ENCODE results near the gene SMAD9.

DNA sequence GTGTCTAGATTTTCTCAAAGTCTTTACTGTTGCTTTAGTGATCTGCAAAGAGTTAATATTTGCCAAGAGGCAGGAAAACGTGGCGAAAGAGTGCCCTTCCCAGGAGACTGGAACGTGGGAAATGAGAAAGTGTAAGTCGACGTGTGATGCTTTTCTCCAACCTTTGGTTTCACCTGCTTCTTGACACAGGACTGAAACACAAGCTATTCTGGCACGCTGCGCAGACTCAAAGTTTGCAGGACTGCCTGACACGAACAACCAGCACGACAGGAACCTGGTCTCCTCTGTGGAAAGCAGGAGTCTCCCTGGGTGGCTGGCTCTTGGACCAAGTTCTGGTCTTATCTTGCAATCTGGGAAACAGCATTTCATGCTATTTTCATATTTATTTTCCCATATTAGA is 72.4 kb downstream of the SMAD9 start:
- TF ChIP-seq, protein P1, sequence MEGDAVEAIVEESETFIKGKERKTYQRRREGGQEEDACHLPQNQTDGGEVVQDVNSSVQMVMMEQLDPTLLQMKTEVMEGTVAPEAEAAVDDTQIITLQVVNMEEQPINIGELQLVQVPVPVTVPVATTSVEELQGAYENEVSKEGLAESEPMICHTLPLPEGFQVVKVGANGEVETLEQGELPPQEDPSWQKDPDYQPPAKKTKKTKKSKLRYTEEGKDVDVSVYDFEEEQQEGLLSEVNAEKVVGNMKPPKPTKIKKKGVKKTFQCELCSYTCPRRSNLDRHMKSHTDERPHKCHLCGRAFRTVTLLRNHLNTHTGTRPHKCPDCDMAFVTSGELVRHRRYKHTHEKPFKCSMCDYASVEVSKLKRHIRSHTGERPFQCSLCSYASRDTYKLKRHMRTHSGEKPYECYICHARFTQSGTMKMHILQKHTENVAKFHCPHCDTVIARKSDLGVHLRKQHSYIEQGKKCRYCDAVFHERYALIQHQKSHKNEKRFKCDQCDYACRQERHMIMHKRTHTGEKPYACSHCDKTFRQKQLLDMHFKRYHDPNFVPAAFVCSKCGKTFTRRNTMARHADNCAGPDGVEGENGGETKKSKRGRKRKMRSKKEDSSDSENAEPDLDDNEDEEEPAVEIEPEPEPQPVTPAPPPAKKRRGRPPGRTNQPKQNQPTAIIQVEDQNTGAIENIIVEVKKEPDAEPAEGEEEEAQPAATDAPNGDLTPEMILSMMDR (IDR thresholded peaks at IDR 0.05) = no peak
- TF ChIP-seq POLR2A (IDR thresholded peaks at IDR 0.05) (no peak), POLR2AphosphoS5 (IDR thresholded peaks at IDR 0.05; ENCODE audit: insufficient read depth in 1 of 2, low read depth in 1 of 2) (no peak)
